Stimulated activated CD4-positive, alpha-beta T cell treated with anti-CD3 and anti-CD28 coated beads, TNF-alpha, amount 100 ng/mL, for 48 hours (primary cell): ENCODE data around the gene KIF23.

Experiments used
- DNase-seq, 3 donors: peaks; one replicate each; pipeline ENCODE4 v3.0.0-alpha.2; 2020; ENCODE audit warnings: low read depth in 3 of 3

Gene KIF23

GRCh38 chr15:69490356-69491037, 76.3 kb downstream of the KIF23 start:
- no peak for DNase-seq

DNA sequence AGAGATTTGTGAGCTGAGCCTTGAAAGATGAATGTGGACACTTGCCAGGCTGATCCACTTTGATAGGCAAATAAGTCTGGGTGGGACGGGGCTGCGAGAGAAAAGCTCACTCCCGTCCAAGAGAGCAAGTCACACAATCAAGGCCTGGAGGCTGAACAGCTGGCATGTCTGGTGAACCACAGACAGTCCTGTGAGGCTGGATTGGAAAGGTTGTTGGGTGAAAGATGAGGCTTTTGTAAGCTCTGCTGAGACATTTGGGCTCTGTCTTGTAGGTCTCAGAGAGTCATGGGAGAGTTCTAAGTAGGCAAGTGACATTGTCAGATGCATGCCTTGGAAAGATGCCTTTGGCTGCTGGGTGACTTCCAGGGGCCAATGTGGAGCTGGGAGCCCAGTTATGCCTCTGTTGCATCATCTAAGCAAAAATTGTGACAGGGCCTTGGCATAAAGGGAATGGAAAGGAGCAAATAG, 76.9 kb downstream of the KIF23 start:
- DNase-seq: no peak

DNA sequence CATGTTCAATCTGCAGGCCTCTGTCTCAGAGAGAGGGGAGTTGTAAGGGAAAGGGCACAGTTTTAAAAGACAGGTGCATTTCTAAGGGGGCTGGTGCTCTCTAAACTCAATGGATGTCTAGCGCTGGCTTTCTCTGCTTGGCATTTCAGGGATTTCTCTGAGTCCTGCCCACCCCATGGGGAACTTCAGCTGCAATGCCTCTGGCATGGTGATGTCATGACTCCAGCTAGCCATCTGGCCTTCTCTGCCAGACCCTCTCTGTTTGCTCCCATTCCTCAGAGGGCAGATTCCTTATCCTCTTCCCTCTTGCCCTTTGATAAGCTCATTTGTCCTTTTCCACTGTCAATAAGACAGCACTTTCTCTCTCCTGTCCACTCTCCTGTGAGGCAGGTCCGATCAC, 79.3 kb downstream of the KIF23 start:
- DNase-seq: no peak

DNA sequence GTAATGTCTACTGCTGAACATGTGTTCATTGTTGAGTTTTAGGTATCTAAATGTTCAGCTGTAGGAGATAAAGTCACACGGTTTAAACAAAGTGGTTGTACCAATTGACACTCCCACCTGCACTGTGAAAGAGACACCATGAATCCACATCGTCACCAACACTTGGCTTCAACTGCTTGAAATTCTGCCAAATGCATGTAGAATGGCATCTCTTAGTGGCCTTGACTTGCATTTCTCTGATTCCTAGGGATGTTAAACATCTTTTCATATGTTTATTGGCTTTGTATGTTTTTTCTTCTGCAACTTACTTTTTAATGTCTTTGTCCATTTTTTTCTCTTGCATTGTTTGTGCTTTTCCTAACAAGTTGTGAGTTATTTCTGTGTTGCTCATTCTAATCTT, 81.9 kb downstream of the KIF23 start:
- no peak for DNase-seq

GRCh38 chr15:69497076-69497475, 82.9 kb downstream of the KIF23 start:
- DNase-seq: no peak

DNA sequence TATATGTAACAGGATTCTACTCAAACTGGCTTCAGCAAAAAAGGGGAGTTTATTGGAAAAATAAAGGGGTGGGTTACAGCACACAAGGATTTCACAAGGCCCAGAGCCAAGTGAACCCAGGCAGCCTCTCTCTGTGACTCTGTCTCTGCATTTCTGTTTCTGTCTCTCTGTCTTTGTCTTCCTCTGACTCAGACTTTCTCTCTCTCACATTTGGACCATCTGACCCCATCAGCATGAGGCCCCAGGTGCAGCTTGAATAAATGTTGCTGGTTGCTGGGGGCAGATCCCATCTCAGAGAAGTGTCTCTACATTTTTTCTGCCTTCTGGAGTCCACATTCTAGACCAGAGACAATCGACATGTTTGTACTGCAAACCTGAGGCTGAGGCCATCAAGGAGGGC, 83.5 kb downstream of the KIF23 start:
- DNase-seq: no peak
